ENCODE measurements around the gene ANKRD35.
"Not testable (repeated sequence)": the region's sequence is repeated elsewhere in the genome, so short reads cannot be mapped to it uniquely, and the experiment has no call there.

Gene ANKRD35

DNA sequence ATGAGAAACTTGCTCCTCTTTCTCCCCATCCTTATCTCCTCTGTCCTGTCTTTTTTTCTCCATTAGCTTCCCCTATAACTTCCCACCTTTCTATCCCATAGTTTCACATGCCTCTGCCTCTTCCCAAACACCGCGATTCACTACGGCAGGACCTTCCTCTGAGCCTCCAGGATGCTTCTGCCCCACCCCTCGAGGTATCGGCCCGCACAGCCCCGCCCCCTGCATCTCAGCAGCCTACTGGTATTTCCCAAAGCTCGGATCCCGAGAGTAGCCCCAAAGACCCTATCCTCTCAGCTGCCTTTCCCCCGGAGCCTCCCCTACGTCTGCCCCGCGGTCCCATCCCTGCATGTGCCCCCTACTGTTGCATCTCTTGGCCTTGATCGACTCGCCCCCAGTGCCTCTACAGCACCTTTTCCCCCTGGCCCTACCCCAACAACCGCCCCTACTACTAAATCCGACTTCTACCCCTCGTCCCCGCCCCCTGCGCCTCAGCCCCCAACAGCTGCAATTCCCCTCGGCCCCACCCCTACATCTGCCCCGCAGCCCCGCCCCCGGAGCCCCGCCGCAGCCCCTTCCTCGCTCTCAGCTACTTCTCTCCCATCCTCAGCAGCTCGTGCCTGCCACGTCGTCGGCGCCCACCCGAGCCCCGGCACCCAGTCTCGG is 27.3 kb downstream of the ANKRD35 start:
- peak; percentile 36 for DNase-seq (ENCODE audit: low spot score)

DNA sequence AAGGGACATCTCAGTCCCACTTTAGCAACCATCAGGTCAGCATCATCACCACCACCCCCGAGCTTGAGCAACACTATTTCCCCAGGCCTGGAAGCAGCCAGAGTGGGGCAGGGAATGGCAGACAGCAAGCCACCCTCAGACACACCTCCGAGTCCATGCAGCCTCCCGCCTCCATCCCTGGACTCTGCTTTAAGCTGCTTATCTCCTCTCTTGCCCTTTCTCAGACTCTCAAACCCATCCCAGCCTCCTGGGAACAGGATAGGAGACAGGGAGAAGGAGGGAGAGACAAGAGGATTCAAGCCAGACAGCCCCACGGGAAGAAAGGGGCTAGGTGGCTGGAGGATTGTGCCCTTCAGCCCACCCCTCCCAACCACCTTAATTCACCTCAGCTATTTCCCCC is 28.5 kb downstream of the ANKRD35 start:
- DNase-seq (ENCODE audit: low spot score) = no peak

- no peak for DNase-seq (ENCODE audit: low spot score)
Observed at GRCh38 chr1:145855426-145855948, 30.2 kb downstream of the ANKRD35 start.

DNA sequence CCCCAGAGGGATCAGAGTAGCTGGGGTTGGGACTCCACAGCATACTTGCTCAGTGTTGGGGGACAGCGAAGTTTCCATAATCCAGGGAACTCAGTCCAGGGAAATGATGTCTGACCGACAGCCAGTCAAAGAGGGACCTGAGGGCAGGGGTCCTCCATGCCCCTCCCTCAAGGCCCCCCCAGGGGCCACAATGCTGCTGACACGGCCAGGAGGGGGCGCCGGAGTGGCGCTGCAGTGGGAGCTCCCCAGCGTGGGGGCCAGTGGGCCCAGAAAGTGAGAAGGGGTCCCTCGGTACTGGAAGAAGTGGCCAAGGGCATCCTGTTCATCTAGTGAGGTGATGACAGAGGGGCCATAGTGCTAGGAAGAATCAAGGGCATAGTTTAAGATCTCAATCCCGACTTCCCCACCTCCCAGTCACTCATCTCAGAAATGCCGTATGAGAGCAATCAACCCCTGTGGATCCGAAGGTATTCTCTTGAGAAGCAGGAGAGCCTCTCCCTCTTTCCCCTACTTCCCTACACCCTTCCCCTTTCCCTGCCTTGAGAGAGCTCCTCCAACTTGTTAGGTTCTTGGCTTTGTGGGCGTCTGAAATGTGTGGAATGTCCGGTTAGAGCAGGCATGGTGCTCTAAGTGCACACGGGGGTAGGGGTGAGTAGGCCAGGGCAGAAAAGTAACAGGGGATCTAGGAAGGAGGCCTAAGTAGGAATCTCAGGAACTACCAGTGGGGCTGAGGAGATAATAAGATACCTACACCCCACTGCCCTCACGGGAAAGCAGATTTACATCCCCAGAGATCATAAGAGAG is 36.1 kb downstream of the ANKRD35 start:
- DNase-seq (ENCODE audit: low spot score) = no peak

- no peak for DNase-seq (ENCODE audit: low spot score)
Observed at GRCh38 chr1:145847827-145848226, 37.8 kb downstream of the ANKRD35 start.

DNA sequence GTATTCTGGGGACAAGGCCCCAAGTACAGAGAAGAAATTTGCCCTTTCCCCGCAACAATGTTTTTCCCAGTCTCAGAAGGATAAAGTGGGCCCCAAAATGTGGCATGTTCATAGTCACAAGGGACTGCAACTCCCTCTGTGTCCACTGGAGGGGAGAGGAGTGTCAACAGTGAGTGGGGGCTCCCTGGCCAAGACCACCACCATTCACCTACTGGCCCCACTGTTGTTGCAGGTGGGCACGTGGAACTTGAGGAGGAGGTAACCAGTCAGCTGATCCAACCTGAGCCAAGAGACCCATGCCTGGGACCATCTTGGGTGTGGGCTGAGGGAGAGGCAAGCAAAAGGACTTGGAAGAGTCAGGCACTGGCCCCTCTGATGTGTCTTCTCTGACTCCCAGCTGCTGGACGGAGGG is 39.5 kb downstream of the ANKRD35 start:
- peak; percentile 24 for DNase-seq (ENCODE audit: low spot score)

GRCh38 chr1:145845514-145846161 is 40.0 kb downstream of the ANKRD35 start, which contains the start of gene NUDT17:
NUDT17 (plus strand) TSS chr1:145845630; CDS start chr1:145845641, 11 bp downstream.
- peak; percentile 72 for DNase-seq (ENCODE audit: low spot score)

DNA sequence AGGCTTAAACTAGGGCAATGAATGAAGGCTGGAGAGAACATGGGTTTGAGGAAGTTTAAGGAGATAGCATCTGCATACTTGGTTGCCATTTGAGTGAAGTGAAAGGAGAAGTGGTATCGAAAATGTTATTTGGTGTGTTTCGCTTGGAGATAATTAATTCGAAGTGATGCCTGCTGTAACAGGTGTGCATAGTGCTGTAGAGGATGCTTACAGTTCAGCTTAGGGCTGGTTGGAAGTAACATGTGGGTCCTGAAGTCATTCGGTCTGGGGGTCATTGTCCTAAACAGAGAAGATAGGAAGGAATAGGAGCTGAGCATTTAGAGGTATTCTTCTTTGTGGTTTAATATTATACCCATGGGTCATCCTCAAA is 40.5 kb downstream of the ANKRD35 start:
- no peak for DNase-seq (ENCODE audit: low spot score)

DNA sequence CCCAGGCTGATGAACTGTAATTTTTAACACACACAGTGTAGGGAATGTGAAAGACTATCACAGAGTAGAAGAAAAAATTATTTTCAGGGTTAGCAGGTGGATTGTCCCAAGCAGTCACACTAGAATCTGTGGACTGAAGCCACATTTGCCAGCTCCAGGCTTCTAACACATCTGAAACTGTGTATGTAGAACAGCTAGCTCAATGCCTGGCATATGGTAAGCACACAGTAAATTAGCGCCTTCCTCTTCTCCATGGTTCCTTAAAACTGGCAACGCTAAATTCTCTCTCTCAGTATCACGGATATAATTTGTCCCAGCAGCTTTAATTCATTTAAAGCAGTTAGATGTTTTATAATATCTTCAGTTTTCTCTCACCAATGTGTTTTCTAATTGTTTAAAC is 42.6 kb downstream of the ANKRD35 start:
- DNase-seq (ENCODE audit: low spot score) = no peak

DNA sequence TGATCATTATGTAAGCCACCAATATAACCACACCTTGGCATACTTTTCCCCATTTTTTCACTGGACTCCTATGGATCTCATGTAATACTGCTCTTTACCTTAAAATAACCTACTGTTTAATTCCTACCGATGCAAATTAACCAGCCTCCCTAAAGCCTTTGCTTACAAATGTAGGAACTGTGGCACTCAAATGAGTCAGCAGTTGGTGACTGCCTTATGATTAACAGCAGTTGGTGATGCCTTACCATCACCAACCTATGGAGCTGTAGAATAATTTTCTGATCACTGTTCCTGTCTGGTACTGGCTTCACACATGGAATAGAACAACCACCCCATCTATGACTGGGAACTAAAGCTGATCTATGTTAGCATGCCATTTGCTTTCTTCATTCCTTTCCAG is 48.0 kb downstream of the ANKRD35 start:
- DNase-seq (ENCODE audit: low spot score) = no peak

GRCh38 chr1:145830810-145831209 is 54.9 kb downstream of the ANKRD35 start:
- DNase-seq (ENCODE audit: low spot score) = not testable (repeated sequence)

- no peak for DNase-seq (ENCODE audit: low spot score)
Observed at GRCh38 chr1:145828367-145829026, 57.2 kb downstream of the ANKRD35 start.

- no peak for DNase-seq (ENCODE audit: low spot score)
Observed at GRCh38 chr1:145827966-145828365, 57.7 kb downstream of the ANKRD35 start.

GRCh38 chr1:145826030-145826429 is 59.6 kb downstream of the ANKRD35 start:
- no peak for DNase-seq (ENCODE audit: low spot score)

- no peak for DNase-seq (ENCODE audit: low spot score)
Observed at GRCh38 chr1:145824499-145824842, 61.2 kb downstream of the ANKRD35 start.

DNA sequence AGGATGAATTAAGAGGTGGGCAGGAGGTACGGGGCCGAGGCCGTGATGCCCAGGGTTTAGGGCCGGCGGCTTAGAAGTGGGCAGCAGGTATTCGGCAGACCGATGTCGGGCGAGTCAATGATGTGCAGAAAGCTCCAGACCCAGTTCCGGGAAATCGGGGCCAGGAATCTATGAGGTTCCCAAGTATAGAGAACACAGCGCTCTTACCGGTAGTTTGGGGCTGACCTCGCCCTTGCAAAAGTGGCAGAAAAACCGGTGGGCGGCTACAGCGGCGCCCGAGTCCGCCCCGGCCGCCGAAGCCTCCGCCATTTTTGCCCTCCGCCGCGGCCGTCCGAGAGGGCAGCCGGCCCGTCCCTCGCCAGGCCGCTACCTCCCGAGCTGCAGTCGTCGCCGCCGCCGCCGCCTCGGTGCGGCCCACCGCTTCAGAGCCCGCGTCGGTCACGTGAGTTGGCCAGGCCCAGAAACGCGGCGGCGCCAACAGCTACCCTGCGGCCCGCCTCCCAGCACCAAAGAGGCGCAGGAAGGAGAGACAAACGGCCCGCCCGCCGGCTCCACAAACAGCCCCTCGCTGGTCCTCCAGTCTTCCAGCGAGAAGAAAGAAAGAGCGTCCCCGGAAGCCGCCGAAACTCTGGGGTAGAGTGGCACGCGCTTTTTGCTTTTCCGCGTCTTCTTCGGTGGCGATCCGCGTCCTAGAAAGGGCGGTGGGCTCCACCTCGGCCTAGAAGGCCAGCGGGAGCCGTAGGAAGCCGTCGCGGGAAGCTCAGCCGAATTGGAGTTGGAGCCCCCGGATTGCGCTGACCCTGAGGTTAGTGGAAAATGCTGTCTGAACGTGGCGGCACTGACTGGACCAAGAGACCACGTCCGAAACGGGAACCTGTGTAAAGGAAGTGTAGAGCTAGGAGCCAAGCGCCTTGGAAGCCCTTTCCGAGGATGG is 61.8 kb downstream of the ANKRD35 start, which contains the start of the genes POLR3C and RNF115:
Gene POLR3C, plus strand, starts transcription at position 636 of the 934 bp plus-strand sequence. CDS start 1,577 bp downstream, outside the sequence.
Gene RNF115, minus strand, starts transcription at position 531 of the 934 bp plus-strand sequence. Its CDS starts 222 bp downstream, at position 309.
- peak; percentile 91 for DNase-seq (ENCODE audit: low spot score)

- DNase-seq (ENCODE audit: low spot score) = not testable (repeated sequence)
Observed at GRCh38 chr1:145822779-145823331, 62.8 kb downstream of the ANKRD35 start.

- DNase-seq (ENCODE audit: low spot score) = not testable (repeated sequence)
Observed at GRCh38 chr1:145818095-145818494, 67.6 kb downstream of the ANKRD35 start.
